Ascending aorta (tissue), 2 donors: ENCODE measurements around the gene RPSA. TPM values are rescaled to one million over a fixed set of nuclear protein-coding genes. Genes with fewer than 3 reads are reported as not detected.
A peak's percentile ranks its signal among the peaks of the same experiment; 100 is the strongest.

Source experiments
- DNase-seq, 2 donors: peaks; one replicate each; pipeline ENCODE4 v3.0.0-alpha.2; 2019; ENCODE audit warnings: low spot score in 2 of 2
- H3K27ac ChIP-seq, 2 donors: fragments of 200-600 bp; sonication (generic); one replicate each; pipeline ENCODE4 v1.5.1; 2016 to 2017; ENCODE audit warnings: mild to moderate bottlenecking in 1 of 2
- H3K27me3 ChIP-seq: fragments of 200-600 bp; sonication (generic); one replicate; pipeline ENCODE4 v1.5.1; 2017
- H3K36me3 ChIP-seq, 2 donors: fragments of 200-600 bp; sonication (generic); one replicate each; pipeline ENCODE4 v1.5.1; 2016
- H3K4me1 ChIP-seq, 2 donors: fragments of 200-600 bp; sonication (generic); one replicate each; pipeline ENCODE4 v1.5.1; 2016 to 2017; ENCODE audit warnings: mild to moderate bottlenecking in 1 of 2
- H3K4me3 ChIP-seq, 2 donors: fragments of 200-600 bp; sonication (generic); one replicate each; pipeline ENCODE4 v1.5.1; 2016 to 2017; ENCODE audit warnings: mild to moderate bottlenecking in 1 of 2
- H3K9me3 ChIP-seq, 2 donors: fragments of 200-600 bp; sonication (generic); one replicate each; pipeline ENCODE4 v1.5.1; 2016
- intact Hi-C: fragments of 100-400 bp; cut with DNase I; formaldehyde crosslinking; loops from one replicate; pipeline ENCODE4 v1.15.1; 2023
- total RNA-seq: library from RNA; depleted of rRNA; stranded (reverse); fragments of >200 nt; gene quantifications from one replicate; pipeline ENCODE4 v1.1.0, GENCODE V29; 2016
- TF ChIP-seq, protein P1 (sequence below), 3 experiments: fragments of 200-600 bp in 2 of 3; fragments of 450-650 bp in 1 of 3; sonication (generic) in 2 of 3; IDR thresholded peaks; one replicate each; pipeline ENCODE4 v1.5.1; 2016 to 2019; ENCODE audit warnings: antibody characterized with exemption in 3 of 3, mild to moderate bottlenecking in 1 of 3, moderate library complexity in 1 of 3

The RPSA gene
- total RNA-seq, 1 donor from 2014 or later: 745 TPM

DNA sequence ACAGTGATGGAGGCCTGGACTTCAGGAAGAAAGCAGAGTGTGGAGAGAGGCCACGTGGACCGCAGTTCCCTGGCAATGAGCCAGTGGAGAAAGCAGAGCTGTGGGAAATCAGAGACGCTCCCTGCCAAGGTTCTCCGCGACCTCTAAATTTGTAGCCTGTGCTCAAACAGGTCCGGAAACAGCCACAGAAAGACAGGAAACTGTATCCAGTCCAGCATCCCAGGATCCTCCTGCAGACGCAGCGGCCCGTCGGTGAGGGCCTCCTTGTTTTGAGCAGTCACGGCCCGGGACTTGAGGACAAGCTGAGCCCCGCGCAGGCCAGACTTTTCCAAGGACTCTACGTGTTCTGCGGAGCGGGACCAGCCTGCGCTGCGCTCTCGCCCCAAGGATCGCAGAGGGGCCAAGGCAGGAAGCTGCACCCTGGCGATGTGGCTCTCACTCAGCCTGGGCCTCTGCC, 22.3 kb downstream of the RPSA start:
- H3K36me3 ChIP-seq: no peaks in the 10 kb centered on the region
- no peak overlapping the region for H3K4me3 ChIP-seq
- no peaks in the 10 kb centered on the region for H3K9me3 ChIP-seq
- H3K27me3 ChIP-seq: no peaks in the 10 kb centered on the region
- TF ChIP-seq, protein P1, sequence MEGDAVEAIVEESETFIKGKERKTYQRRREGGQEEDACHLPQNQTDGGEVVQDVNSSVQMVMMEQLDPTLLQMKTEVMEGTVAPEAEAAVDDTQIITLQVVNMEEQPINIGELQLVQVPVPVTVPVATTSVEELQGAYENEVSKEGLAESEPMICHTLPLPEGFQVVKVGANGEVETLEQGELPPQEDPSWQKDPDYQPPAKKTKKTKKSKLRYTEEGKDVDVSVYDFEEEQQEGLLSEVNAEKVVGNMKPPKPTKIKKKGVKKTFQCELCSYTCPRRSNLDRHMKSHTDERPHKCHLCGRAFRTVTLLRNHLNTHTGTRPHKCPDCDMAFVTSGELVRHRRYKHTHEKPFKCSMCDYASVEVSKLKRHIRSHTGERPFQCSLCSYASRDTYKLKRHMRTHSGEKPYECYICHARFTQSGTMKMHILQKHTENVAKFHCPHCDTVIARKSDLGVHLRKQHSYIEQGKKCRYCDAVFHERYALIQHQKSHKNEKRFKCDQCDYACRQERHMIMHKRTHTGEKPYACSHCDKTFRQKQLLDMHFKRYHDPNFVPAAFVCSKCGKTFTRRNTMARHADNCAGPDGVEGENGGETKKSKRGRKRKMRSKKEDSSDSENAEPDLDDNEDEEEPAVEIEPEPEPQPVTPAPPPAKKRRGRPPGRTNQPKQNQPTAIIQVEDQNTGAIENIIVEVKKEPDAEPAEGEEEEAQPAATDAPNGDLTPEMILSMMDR (IDR thresholded peaks at IDR 0.05): no peak
- intact Hi-C loops: no loop called here
- H3K4me1 ChIP-seq: no peaks in the 10 kb centered on the region
- DNase-seq: no peak
- H3K27ac ChIP-seq: no peak overlapping the region

DNA sequence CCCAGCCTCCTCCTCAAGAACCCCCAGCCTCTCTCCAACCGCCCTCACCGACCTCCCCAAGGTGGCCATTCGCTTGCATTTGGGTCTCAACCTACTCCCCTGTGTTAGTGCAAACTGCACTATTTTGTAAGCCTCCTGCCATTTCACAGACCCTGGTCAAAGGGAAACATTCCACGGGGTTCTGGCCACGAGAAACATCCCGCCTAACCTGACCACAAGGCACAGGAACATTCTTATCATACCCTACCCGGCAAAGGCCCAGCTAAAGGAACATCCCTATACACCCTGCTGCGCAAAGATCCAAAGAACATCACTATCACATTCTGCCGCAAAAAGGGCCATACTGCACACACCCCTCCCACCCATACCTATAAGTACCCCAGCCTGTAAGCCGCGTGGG, 22.9 kb downstream of the RPSA start:
- H3K36me3 ChIP-seq: no peaks in the 10 kb centered on the region
- H3K9me3 ChIP-seq: no peaks in the 10 kb centered on the region
- TF ChIP-seq, protein P1 (IDR thresholded peaks at IDR 0.05): no peak
- no peak overlapping the region for H3K27ac ChIP-seq
- no peaks in the 10 kb centered on the region for H3K4me1 ChIP-seq
- H3K27me3 ChIP-seq: no peaks in the 10 kb centered on the region
- no peak overlapping the region for H3K4me3 ChIP-seq
- intact Hi-C loops: no loop called here
- no peak for DNase-seq

DNA sequence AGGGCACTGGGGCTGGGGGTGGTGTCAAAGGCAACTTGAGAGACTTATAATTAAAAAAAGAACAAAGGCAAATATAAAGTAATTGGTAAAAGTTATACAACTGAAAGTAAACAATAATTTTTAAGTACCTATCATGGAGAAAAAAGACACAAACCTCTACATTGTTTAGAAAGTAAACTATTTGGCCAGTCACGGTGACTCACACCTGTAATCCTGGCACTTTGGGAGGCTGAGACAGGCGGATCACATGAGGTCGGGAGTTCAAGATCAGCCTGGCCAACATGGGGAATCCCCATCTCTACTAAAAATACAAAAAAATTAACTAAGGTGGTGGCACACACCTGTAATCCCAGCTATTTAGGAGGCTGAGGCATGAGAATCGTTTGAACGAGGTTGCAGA, 25.8 kb downstream of the RPSA start:
- Histone ChIP-seq H3K4me3 (no peak overlapping the region), H3K27ac (no peak overlapping the region), H3K27me3 (no peaks in the 10 kb centered on the region), H3K9me3 (no peaks in the 10 kb centered on the region), H3K36me3 (no peaks in the 10 kb centered on the region), H3K4me1 (no peaks in the 10 kb centered on the region)
- TF ChIP-seq, protein P1 (IDR thresholded peaks at IDR 0.05): no peak
- intact Hi-C loops: no loop called here
- DNase-seq: no peak

DNA sequence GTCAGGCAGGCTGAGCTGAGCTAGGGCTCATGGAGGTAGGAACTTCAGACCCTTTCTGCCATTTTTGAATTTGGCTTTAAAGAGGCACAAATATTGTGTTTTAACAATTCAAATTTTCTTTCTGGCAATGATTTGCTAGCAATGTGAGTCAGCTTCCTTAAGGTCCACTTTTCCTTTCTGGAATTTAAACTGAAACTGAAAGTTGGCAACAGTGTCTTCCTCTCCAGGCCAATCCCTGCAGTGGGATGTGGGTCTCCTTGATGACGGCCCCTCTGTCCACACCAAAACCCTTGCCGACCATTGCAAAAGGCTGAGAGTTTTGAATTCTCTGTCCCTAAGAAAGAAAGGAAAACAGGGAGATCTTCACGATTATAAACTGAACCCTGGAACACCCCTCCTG, 27.1 kb downstream of the RPSA start:
- H3K4me3 ChIP-seq: no peak overlapping the region
- no peak for DNase-seq
- H3K9me3 ChIP-seq: no peaks in the 10 kb centered on the region
- H3K27ac ChIP-seq: peak overlapping the region; percentile 3 to 11
- intact Hi-C loops: no loop called here
- no peaks in the 10 kb centered on the region for H3K27me3 ChIP-seq
- TF ChIP-seq, protein P1 (IDR thresholded peaks at IDR 0.05): no peak
- no peaks in the 10 kb centered on the region for H3K4me1 ChIP-seq
- H3K36me3 ChIP-seq: no peaks in the 10 kb centered on the region

DNA sequence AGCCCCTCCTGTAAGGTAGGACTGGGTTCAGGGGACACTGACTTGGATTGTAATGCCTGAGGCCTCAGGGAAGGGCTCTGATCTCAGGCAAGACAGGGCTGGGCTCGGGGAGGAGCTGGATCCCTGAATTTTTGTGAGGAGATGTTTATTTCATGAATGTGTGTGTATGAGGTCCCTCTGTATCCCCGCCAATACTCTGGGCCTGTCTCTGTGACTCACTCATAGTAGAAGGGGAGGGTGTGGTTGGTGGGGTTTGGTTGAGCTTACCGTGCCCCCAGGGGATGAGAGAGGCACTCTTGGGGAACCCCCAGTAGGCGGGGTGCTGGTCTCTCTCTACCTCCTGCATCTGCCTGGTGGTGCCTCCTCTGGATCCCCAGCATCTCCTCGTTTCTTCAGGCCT, 28.1 kb downstream of the RPSA start:
- TF ChIP-seq, protein P1 (IDR thresholded peaks at IDR 0.05): no peak
- H3K4me1 ChIP-seq: no peaks in the 10 kb centered on the region
- H3K4me3 ChIP-seq: no peak overlapping the region
- no peaks in the 10 kb centered on the region for H3K36me3 ChIP-seq
- H3K9me3 ChIP-seq: no peaks in the 10 kb centered on the region
- no peak overlapping the region for H3K27ac ChIP-seq
- intact Hi-C loops: no loop called here
- no peaks in the 10 kb centered on the region for H3K27me3 ChIP-seq
- DNase-seq: no peak
